Measurements from ENCODE around the gene MLH1.

MLH1 gene

DNA sequence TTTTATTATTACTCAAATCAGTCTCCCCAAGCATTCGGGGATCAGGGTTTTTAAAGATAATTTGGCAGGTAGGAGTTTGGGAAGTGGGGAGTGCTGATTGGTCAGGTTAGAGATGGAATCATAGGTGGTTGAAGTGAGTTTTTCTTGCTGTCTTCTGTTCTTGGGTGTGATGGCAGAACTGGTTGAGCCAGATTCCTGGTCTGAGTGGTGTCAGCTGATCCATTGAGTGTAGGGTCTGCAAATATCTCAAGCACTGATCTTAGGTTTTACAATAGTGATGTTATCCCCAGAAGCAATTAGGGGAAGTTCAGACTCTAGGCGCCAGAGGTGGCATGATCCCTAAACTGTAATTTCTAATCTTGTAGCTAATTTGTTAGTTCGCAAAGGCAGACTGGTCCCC is 27.9 kb upstream of the MLH1 start:
- DNase-seq (ENCODE audit: low spot score) = no peak
- no peak for TF ChIP-seq CTCF (IDR thresholded peaks at IDR 0.05; ENCODE audit: extremely low read depth, missing control alignments)

DNA sequence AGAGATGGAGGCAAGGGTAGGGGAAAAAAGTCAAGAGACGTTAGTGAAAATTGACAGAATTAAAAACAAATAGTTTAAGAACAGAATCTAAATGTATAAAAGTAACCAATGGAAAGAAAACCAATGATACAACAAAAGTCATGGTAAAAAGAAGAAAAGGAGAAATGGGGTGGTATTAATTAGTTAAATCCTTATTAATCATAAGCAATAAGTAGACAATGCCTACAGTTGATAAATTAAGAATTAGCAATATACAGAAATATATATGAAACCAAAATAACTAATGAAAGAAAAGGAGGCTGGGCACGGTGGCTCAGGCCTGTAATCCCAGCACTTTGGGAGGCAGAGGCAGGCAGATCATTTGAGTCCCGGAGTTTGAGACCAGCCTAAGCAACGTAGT is 24.2 kb upstream of the MLH1 start:
- DNase-seq (ENCODE audit: low spot score) = no peak

GRCh38 chr3:36969540-36970432 is 23.5 kb upstream of the MLH1 start:
- peak; percentile 86 for DNase-seq (ENCODE audit: low spot score)
- no peak for TF ChIP-seq CTCF (IDR thresholded peaks at IDR 0.05; ENCODE audit: extremely low read depth, missing control alignments)

More for the DNA sequence above, 24.2 kb upstream of the MLH1 start:
- TF ChIP-seq CTCF (IDR thresholded peaks at IDR 0.05; ENCODE audit: extremely low read depth, missing control alignments) = no peak

- TF ChIP-seq CTCF (IDR thresholded peaks at IDR 0.05; ENCODE audit: extremely low read depth, missing control alignments) = no peak
- DNase-seq (ENCODE audit: low spot score) = no peak
Observed at GRCh38 chr3:36972163-36972562, 21.2 kb upstream of the MLH1 start.

GRCh38 chr3:36973139-36973538 is 20.2 kb upstream of the MLH1 start:
- no peak for DNase-seq (ENCODE audit: low spot score)
- TF ChIP-seq CTCF (IDR thresholded peaks at IDR 0.05; ENCODE audit: extremely low read depth, missing control alignments) = no peak

DNA sequence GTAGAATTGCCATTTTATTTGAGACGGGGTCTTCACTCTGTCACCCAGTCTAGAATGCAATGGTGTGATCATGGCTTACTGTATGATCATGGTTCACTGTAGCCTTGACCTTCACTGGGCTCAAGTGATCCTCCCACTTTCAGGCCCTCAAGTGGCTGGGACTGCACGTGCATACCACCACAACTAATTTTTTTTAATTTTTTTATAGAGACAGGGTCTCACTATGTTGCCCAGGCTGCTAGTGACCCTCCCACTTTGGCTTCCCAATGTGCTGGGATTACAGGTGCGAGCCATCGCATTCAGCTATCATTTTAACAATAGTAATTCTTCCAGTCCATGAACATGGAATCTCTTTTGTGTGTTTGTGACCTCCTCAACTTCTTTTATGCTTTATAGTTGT is 12.3 kb upstream of the MLH1 start:
- no peak for TF ChIP-seq CTCF (IDR thresholded peaks at IDR 0.05; ENCODE audit: extremely low read depth, missing control alignments)
- no peak for DNase-seq (ENCODE audit: low spot score)

GRCh38 chr3:36988356-36988755 is 5.0 kb upstream of the MLH1 start:
- no peak for DNase-seq (ENCODE audit: low spot score)
- TF ChIP-seq CTCF (IDR thresholded peaks at IDR 0.05; ENCODE audit: extremely low read depth, missing control alignments) = no peak
